Mammary epithelial cell (primary cell): ENCODE data around the gene METAP1D.

Experiments
- EZH2 ChIP-seq: IDR thresholded peaks from 2 replicates; pipeline ENCODE4 v1.6.1; 2012; ENCODE audit warnings: low read length, inconsistent platforms, borderline replicate concordance
- TF ChIP-seq, protein P1 (sequence below), 2 donors: IDR thresholded peaks in 1 of 2; conservative IDR thresholded peaks in 1 of 2; 2 replicates each; pipeline ENCODE4 v1.5.1; 2011 to 2012; ENCODE audit warnings: inconsistent platforms in 2 of 2, low read length in 2 of 2, mild to moderate bottlenecking in 2 of 2, control low read depth in 1 of 2, low read depth in 1 of 2; ENCODE audit not compliant: insufficient read depth in 1 of 2; ENCODE audit errors: extremely low read depth in 1 of 2

DNA sequence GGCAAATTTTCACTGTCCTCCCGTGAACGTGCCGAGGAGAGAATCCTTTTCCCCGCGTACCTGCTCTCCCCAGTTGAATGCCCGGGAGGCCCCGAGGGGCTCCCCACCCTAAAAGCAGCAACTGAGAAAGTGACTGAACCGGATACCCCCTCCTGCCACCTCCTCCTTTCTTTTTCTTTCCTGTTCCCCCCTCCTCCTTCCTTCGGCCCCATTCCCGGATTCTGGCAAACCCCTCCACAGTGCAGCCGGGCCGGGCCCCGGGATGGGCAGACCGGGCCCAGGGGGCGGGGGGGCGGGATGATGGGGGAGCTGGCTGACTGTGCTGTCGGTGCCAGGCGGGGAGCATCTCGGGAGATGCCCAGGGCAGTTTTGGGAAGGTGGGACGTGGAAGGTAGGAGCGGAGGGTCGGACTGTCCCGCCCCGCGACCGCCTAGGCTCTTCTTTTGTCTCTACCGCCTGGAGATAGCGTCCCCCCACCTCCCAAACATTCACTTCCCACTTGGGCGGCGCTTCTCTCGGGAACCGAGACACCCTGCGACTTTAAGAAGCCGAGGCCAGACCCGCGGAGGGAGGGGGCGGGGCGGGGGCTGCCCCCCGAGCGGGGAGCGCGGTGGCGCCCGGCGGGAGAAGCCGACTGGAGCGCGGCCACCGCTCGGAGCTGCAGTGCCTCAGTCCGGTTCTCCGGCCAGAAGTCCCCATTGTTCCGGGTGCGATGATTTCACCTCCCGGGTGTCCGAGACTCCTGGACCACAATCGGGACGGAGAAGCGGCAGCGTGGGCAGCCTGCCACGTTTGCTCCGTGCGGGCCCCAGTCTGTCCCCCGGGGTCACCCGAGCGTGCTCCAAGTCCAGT is 94.8 kb downstream of the METAP1D start:
- TF ChIP-seq, protein P1, sequence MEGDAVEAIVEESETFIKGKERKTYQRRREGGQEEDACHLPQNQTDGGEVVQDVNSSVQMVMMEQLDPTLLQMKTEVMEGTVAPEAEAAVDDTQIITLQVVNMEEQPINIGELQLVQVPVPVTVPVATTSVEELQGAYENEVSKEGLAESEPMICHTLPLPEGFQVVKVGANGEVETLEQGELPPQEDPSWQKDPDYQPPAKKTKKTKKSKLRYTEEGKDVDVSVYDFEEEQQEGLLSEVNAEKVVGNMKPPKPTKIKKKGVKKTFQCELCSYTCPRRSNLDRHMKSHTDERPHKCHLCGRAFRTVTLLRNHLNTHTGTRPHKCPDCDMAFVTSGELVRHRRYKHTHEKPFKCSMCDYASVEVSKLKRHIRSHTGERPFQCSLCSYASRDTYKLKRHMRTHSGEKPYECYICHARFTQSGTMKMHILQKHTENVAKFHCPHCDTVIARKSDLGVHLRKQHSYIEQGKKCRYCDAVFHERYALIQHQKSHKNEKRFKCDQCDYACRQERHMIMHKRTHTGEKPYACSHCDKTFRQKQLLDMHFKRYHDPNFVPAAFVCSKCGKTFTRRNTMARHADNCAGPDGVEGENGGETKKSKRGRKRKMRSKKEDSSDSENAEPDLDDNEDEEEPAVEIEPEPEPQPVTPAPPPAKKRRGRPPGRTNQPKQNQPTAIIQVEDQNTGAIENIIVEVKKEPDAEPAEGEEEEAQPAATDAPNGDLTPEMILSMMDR (conservative IDR thresholded peaks at IDR 0.05 in 1 of 2, IDR thresholded peaks at IDR 0.05 in 1 of 2; ENCODE audit: extremely low read depth in 1 of 2, insufficient read depth in 1 of 2, low read depth in 1 of 2, low read length in 2 of 2): no peak
- TF ChIP-seq EZH2: no peak
